Activated CD4-positive, alpha-beta T cell treated with anti-CD3 and anti-CD28 coated beads for 1 hour (primary cell): ENCODE data around the gene SLC52A3.
"Not testable (repeated sequence)": the region's sequence is repeated elsewhere in the genome, so short reads cannot be mapped to it uniquely, and the experiment has no call there.

ENCODE experiments used
- DNase-seq: peaks from one replicate; pipeline ENCODE4 v3.0.0-alpha.2; 2020

Gene SLC52A3

DNA sequence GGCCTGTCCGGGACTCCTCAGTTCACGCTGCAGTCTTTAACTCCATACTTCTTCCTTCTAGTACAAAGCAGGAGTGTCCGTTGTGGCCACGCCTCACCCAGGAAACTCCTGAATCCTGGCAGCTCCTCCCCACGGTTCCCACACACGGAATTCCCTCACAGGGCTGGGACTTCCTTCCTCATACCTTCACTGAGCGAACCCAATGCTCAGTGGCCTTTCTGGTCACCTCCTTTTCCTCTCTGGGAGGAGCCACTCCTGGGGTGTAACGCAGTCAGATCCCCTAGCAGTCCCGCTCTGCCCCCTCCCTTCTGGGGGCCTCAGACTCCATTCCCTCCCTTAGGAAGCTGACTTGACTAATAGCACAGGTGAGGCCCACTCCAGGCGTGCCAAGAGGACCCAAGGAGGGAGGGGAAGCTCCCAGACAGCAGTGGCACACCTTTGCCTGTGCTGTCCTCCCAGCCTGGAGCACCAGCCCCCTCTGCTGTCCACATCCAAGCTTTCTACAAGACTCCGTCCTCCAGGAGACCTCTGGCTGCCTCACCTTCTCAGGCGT lies at the start of gene SLC52A3:
Gene SLC52A3 (minus strand): TSS at position 75 of the 553 bp plus-strand sequence. CDS start 2,726 bp downstream, outside the sequence.
- no peak for DNase-seq

DNA sequence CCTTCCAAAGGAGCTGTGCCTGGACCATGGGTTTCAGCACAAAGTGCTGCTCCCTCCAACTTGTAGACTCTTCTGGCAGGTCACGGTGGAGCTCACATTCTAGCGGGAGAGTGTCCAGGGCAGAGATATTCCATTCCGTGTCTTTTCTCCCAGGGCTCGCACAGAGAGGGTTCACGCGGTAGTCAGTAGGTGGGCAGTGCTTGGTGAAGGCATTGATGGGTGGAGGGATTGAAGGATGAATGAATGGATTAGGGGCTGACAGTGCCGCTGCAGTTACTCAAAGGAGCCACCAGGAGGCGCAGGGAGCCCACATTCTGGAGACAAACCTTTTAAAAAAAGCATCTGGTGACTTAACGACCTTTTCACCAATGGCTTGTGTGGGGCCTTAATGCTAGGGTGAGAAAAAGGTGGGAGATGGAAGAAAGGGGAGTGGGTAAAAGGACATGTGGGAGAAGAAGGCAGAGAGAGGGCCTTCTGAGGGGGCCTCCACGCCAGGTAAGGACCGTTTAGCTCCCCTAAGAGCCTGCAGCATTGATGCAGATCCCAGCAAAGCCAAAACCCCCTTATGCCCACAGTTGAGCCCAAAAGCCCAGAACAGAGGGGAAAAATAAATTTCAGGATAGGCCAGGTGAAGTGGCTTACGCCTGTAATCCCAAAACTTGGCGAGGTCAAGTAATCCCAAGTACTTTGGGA lies 47.8 kb upstream of the SLC52A3 start:
- peak; percentile 59 for DNase-seq

DNA sequence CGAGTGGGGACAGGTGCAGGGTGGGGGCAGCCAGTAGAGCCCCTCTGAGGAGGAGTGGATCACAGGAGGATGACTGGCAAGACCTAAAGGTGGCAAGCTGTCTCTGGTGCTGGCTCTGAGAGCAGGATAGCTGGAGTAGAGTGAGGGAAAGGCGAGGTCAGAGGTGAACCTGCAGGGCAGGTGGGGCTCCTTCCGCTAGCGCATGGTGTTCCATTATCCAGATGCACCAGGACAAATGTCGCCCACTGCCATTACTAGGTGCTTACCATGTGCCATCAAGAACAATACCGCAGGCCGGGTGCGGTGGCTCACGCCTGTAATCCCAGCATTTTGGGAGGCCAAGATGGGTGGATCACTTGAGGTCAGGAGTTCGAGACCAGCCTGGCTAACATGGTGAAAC lies 46.9 kb upstream of the SLC52A3 start:
- DNase-seq: no peak

DNA sequence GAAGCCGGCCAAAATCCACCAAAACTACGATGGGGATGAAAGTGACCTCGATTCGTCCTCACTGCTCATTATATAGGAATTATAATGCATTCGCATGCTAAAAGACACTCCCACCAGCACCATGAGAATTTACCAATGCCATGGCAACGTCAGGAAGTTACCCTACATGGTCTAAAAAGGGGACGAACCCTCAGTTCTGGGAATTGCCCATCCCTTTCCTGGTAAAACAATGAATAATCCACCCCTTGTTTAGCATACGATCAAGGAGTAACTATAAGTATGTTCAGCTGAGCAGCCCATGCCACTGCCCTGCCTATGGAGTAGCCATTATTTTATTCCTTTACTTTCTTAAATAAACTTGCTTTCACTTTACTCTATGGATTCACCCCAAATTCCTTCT lies 45.1 kb upstream of the SLC52A3 start:
- no peak for DNase-seq

DNA sequence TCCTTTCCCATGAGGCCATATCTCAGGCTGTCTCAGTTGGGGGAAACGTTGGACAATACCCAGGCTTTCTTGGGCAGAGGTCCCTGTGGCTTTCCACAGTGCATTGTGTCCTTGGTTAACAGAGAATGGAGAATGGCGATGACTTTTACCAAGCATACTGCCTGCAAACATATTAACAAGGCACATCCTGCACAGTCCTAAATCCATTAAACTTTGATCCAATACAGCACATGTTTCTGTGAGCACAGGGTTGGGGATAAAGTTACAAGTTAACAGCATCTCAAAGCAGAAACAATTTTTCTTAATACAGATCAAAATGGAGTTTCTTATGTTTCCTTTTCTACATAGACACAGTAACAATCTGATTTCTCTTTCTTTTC lies 44.1 kb upstream of the SLC52A3 start:
- DNase-seq: not testable (repeated sequence)

DNA sequence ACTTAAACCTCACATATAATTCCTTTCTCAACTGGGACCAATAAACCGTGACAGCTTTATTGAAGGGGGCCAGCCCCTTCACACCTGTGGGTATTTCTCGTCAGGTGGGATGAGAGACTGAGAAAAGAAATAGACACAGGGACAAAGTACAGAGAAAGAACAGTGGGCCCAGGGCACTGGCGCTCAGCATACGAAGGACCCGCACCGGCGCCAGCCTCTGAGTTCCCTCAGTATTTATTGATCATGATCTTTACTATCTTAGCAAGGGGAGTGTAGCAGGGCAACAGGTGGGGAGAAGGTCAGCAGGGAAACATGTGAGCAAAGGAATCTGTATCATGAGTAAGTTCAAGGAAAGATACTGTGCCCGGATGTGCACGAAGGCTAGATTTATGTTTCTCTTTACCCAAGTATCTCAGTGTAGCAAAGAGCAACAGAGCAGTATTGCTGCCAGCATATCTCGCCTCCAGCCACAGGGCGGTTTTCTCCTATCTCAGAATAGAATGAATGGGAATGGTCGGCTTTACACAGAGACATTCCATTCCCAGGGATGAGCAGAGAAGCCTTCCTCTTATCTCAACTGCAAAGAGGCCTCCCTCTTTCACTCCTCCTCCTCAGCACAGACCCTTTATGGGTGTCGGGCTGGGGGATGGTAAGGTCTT lies 43.6 kb upstream of the SLC52A3 start:
- not testable (repeated sequence) for DNase-seq

DNA sequence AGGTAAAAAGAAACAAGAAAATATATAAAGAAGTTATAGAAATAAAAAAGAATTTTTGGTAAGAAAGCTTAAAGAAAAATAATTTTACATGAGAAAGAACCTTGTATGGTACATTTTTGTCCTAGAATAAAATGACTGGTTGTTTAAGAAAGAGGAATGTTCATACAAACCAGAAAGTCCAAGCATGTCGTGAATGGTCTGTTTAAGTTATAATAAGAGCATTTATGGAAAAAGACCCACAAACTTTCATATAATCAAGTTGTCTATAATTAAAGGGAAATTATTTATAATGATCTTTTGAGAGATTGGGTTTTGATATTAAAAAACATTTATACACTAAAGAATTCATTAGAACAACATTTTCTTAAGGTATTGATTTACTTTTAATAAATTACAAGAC lies 37.4 kb upstream of the SLC52A3 start:
- no peak for DNase-seq

DNA sequence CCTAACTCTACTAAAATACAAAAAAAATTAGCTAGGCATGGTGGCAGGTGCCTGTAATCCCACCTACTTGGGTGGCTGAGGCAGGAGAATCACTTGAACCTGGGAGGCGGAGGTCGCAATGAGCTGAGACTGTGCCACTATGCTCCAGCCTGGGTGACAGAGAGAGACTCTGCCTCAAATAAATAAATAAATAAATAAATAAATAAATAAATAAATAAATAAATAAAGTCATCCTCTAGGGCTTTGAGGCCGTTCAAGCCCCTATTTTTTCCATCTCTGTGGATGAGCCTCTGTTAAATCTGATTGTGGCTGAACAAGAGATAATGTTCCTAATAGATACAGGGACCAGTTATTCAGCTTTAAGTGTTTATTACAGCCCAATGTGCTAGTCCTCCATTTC lies 33.4 kb upstream of the SLC52A3 start:
- DNase-seq: no peak

DNA sequence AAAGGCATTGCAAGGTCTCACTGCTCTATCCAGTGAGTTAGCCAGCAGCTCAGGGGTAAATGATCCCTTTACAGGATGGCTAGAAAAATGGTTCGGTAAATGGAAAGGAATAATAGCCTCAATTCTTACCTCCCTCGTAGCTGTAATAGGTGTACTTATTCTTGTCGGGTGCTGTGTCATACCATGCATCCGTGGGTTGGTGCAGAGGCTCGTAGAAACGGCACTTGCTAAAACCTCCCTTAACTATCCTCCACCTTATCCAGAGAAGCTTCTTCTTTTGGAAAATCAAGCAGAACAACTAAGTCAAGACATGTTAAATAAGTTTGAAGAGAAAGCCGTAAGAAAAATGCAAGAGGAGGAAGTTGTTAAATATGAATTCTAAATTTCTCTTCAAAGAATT lies 31.7 kb upstream of the SLC52A3 start:
- DNase-seq: not testable (repeated sequence)

DNA sequence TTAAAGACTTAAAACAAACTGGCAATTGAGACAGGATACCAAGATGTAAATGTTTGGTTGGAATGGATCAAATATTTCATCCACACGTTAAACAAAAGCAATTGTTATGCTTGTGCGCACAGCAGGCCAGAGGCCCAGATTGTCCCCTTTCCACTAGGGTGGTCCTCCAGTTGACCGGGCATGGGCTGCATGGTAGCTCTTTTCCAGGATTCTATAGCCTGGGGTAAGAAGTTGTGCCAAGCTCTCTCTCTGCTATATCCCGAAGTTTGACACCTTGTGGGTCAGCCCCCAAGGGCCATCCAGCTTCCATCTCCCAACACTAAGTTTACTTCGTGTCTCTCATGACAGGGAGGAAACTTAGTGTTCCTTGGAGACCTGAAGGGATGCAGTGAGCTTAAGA lies 30.4 kb upstream of the SLC52A3 start:
- not testable (repeated sequence) for DNase-seq

DNA sequence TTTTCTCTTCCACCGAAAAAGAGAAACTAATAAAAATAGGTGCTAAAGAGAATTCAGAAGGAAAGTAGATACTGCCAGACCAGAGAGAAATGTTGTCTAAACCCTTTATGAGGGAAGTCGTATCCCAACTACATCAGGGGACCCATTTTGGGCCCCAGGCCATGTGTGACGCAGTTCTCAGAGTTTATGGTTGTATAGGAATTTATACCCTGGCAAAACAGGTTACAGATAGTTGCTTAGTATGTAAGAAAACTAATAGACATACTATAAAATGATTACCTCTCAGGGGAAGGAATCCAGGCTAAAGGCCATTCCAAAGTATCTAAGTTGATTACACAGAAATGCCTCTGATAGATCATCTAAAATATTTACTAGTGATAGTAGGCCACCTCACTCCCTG lies 28.6 kb upstream of the SLC52A3 start:
- DNase-seq: no peak

DNA sequence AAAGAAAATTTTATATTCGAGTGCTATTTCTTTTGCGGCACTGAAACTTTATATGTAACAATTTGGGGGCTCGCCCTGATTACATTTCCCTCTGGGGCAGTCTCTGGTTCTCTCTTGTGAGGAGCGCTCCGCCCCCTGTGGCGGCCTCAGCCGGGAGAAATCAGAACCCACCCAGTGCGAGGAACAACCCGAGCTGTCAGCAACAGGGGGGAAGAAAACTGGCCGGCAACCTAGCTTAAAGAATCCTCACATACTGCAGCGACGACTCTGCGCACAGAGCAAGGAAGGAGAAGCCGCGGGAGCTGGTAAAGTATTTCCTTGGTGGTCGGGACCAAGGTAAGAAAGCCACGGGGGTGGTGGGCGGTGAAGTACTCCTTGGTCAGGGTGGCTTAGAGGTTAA lies 23.9 kb upstream of the SLC52A3 start:
- DNase-seq: no peak

DNA sequence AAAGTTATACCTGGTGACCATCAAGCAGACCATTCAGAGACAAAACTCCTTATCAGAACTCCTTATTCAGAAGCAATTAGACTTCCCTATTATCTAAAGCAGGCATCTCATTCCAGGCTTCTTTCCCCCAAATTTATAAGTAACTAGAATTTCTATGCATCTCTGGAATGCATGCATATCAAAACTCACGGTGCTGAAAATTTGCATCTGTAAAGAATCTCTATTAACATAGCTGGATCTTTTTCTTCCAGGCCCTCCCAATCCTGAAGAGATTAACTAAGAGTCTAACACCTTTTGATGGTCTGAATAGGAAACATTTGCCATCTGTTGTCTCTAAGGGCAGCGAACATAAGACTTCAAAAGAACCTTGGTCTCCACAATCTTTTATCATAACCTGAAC lies 22.8 kb upstream of the SLC52A3 start:
- no peak for DNase-seq

DNA sequence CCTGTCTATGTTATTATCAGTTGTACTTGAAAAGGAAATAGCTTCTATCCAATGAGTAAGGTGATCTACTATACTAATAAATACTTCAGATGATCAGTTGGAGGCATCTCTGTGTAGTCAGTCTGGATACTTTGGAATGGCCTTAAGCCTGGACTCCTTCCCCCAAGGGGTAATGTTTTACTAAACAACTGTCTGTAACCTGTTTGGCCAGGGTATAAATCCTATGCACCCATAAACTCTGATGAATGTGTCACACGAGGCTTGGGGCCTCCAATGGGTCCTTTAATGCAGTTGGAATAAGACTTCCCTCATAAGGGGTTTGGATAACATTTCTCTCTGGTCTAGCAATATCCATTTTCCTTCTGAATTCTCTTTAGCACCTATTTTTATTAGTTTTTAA lies 19.5 kb upstream of the SLC52A3 start:
- DNase-seq: no peak

DNA sequence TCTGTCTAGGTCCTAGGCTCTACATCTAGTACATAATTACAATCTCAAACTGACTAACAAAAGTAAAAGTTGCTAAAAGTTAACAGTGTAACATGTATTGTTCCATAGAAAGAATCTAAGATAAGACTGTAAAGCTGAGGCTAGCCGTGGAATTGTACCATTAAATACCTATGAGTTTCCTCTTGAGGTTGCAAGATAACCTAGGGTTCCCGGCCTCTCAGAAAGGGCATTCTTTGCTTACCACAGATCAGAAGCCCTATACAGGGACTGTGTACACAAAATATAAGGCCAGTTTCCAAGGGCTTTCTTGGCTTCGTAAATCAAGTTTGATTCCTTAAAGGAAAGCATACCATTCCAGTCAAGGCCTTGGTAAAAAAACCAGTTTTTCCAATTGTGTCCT lies 11.5 kb upstream of the SLC52A3 start:
- no peak for DNase-seq

DNA sequence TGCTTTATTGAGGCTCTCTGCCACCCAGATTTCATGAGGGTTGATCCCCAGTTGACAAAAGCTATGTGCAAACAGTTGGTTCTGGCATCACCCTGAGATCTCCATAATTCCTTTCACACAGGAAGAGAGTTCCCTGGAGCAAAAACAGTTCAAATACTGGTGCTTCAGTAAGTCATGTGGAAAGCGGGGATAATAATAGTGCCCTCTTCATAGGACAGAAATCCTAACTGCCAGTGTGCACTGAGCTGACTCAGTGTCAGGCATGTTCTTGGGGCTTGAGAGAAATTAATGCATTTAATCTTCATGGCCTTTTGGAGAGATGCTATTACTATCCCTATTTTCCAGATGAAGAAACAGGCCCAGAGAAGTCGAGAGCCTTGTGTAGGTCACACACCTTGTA lies 7.9 kb upstream of the SLC52A3 start:
- no peak for DNase-seq

DNA sequence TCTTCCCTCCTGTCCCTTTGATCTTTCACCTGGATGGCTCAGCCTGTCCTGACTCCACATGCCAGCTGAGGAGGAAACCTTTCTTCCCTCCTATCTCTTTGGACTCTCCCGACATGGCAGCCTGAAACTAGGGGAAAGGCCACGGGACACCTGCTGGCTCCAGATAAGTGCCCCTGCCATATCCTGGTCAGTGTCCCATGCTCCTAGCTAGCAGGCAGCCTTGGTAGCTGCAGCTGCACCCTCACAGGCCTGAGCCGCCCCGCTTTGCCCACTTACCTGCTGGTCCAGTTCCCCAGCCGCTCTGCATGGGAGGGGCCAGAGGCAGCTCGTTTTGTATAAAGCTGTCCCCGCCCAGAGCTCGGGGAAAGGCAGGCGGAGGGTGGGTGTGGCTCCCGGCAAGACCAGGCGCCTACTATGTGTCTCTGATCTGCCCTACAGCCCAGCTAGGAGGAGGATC lies 7.4 kb upstream of the SLC52A3 start:
- DNase-seq: no peak

DNA sequence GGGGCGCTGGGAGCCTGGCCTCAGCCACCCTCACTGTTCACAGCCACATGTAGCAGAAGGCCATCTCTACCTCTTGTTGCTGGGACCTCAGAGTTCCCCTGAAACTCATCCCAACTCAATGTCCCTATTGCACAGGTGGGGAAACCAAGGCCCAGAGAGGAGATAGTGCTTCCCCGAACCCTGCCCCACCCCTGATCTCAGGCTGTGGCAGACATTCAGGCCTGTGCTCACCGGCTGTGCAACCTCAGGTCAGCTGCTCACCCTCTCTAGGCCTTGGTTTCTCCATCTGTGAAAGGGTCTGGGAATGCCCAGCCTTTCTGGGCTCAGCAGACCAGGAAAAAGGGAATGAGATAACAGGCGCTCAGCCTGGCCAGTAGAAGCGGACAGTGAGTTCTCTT lies 6.4 kb upstream of the SLC52A3 start:
- DNase-seq: no peak

DNA sequence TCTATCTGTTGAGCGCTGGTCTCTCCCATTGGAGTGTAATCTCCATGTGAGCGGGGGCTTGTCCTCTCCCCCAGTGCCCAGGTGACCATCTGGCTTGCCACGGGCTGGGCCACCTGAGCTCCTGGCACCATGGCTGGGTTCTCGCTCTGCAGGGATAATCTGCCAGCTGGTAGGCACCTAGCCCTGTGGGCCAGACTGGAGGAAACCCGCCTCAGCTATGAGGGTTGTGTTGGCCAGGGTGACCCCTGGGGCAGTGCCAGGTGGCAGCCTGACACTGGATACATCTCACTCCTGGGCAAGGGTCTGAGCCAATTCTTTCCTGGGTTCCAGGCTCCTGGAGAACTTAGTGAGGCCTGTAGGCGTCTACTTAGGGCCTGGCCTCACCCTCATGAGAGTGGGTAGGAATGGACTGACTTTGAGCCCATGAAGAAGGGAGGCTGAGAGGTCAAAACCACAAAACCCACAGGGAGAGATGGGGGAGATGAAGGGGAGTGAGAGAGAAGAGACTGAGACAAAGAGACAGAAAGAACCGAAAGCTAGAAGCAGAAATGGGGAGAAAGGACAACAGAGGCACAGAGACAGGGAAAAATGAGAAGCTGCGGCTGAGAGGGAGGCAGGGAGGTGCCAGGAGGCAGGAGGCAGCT lies 5.8 kb upstream of the SLC52A3 start:
- no peak for DNase-seq

DNA sequence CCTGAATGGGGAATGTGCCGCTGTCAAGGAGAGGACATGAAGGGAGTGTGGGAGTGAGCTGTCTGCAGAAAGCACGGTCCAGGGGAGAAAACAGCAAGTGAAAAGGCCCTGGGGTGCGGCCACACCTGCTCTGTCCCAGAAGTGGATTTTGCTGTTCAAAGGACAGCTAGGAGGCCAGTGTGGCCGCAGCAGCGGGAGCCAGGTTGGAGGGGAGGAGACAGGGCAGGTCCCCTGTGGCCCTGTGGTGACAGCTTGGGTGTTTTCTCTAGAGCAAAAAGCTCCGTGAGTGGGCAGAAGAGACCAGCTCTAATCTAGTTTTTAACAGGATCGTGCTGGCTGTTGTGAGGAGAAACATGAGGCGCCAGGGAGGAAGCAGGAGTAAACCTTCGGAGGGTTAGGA lies 4.5 kb upstream of the SLC52A3 start:
- DNase-seq: no peak

DNA sequence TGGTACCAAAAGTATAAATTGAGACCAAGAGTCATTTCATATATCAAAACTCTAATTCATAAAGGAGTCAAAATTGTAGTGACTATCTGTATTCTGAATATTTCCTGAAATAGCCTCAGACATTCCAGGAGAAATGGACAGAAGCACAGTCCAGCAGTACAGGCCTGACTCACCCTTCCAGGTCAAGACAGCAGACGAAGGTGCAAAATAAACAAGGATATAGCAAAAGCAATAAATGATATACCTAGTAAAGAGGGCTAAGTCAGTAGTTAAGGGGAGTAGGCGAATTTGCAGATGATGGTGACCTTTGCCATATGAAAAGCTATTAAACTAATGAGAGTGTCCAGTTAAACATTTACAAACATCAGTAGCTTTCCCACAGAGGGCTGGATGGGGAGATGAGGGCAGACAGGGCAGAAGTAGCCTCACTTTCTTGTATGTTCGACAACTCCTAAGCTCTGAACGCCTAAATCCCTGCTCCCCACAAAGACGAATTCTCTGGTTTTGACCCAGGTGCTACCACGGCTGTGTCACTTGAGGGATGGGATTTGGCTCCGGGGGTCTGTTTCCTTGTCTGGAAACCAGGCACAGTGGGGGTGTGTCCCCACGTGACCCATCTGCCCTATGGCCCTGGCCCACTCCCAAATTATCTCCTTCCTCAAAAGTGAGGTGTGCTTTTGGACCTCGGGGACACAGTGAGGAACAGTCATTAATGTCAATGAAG lies 3.6 kb upstream of the SLC52A3 start:
- no peak for DNase-seq

DNA sequence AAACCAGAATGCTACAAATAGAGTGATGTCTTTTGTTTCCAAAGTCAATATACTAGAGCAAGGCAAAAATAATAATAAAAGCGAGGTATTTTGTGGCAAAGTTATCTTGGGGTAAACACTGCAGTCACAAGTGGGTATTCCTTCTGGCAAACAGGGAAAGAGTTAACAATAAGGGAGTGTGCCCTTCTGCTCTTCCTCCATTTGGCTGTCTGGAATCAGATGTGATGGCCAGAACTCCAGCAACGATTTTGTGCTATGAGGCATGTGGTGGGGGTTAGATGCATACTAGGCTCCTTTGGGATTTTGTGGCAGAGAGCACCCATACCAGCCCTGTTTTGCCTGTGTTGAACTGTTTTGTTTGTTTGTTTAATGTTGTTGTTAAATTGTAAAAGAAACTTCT lies 2.4 kb upstream of the SLC52A3 start:
- no peak for DNase-seq

DNA sequence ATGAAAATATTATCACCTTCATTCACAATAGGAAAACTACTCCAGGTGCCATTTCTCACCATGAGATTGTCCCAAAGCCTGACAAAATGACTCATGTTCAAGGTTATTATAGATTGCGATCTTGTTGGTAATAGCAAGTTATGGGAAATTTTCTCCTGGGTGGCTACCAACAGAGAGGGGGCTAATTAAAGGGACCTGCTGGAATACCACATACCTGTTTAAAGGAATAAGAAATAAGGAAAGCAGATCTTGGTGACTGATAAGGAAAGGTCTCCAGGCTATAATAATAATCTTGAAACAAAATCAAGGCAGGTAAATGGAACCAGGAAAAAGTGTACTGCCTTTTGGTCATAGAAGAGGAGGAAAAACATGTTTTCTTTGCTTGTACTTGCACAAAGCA lies 1.4 kb downstream of the SLC52A3 start:
- no peak for DNase-seq
